ENCODE measurements around the gene TNFSF4. TPM values are rescaled to one million over a fixed set of nuclear protein-coding genes. Genes with fewer than 3 reads are reported as not detected.
A peak's percentile ranks its signal among the peaks of the same experiment; 100 is the strongest.

The TNFSF4 gene
- total and polyA plus RNA-seq, 2 of the 13 experiments (the other 11 are each of a cell fraction or from before 2014, with no cell fraction given): 2.4 to 7.9 TPM

GRCh38 chr1:173190101-173190936 lies 16.8 kb downstream of the TNFSF4 start (continued):
- no peak for TF ChIP-seq SKIL (CRISPR knock-in tag; IDR thresholded peaks at IDR 0.05; ENCODE audit: borderline replicate concordance)
- TF ChIP-seq ETV5 (CRISPR knock-in tag; IDR thresholded peaks at IDR 0.05; ENCODE audit: borderline replicate concordance): peak; percentile 34; the same call in 1 of the 2 replicates
- no peak; the same call in 1 of the 2 replicates for TF ChIP-seq DMAP1 (CRISPR knock-in tag; IDR thresholded peaks at IDR 0.05)
- TF ChIP-seq SNAPC2 (CRISPR knock-in tag; IDR thresholded peaks at IDR 0.05): no peak
- TF ChIP-seq ZNF331 (CRISPR knock-in tag; IDR thresholded peaks at IDR 0.05): peak; percentile 58; the same call in 1 of the 2 replicates
- no peak for TF ChIP-seq RERE (CRISPR knock-in tag; IDR thresholded peaks at IDR 0.05; ENCODE audit: low read depth)
- TF ChIP-seq RXRB (CRISPR knock-in tag; IDR thresholded peaks at IDR 0.05; ENCODE audit: borderline replicate concordance): peak; percentile 66; the same call in 1 of the 2 replicates
- no peak for TF ChIP-seq PBX2 (CRISPR knock-in tag; IDR thresholded peaks at IDR 0.05)
- TF ChIP-seq ZNF543 (CRISPR knock-in tag; IDR thresholded peaks at IDR 0.05): no peak
- no peak for TF ChIP-seq ZNF724P (CRISPR knock-in tag; IDR thresholded peaks at IDR 0.05; ENCODE audit: borderline replicate concordance)
- peak; percentile 73 for TF ChIP-seq BHLHE40 (IDR thresholded peaks at IDR 0.05; ENCODE audit: low read length)
- no peak for TF ChIP-seq GMEB2 (CRISPR knock-in tag; IDR thresholded peaks at IDR 0.05; ENCODE audit: low read depth)
- no peak for TF ChIP-seq ZNF564 (CRISPR knock-in tag; IDR thresholded peaks at IDR 0.05)
- no peak for TF ChIP-seq FOXO1 (CRISPR knock-in tag; IDR thresholded peaks at IDR 0.05)
- peak; percentile 88 for TF ChIP-seq ZFX (CRISPR knock-in tag; IDR thresholded peaks at IDR 0.05; ENCODE audit: low read depth)
- peak; percentile 61; the same call in 1 of the 2 replicates for TF ChIP-seq YEATS4 (CRISPR knock-in tag; IDR thresholded peaks at IDR 0.05; ENCODE audit: borderline replicate concordance)
- TF ChIP-seq ZNF784 (CRISPR knock-in tag; IDR thresholded peaks at IDR 0.05; ENCODE audit: borderline replicate concordance): no peak
- TF ChIP-seq FOXA3 (CRISPR knock-in tag; IDR thresholded peaks at IDR 0.05): peak; percentile 69; the same call in 1 of the 2 replicates

Measured in HepG2 (cell line).